Sciatic nerve (tissue), 2 donors: ENCODE measurements around the gene RNASE9. TPM values are rescaled to one million over a fixed set of nuclear protein-coding genes. Genes with fewer than 3 reads are reported as not detected.
"Not testable (repeated sequence)": the region's sequence is repeated elsewhere in the genome, so short reads cannot be mapped to it uniquely, and the experiment has no call there.

Source experiments
- ATAC-seq: fragments of 200-7000 bp; cut with Tn5 transposase; one replicate; pipeline ENCODE4 v1.9.1; 2020; ENCODE audit warnings: mild to moderate bottlenecking, moderate library complexity
- DNase-seq: peaks from one replicate; pipeline ENCODE4 v3.0.0-alpha.2; 2020; ENCODE audit warnings: low spot score
- intact Hi-C: fragments of 100-400 bp; cut with DNase I; formaldehyde crosslinking; loops from one replicate; pipeline ENCODE4 v1.14.2; 2022
- total RNA-seq: library from RNA; stranded (reverse); fragmentation: NEBNext Ultra II Directional; extraction: Animal tissue kit (Norgen Biotek cat#: 25700); gene quantifications from one replicate; pipeline ENCODE4 v1.2.1, GENCODE V29; 2021
- donor health status: DM: no; HTN: no; CAD: no.
- donor health status: DM: no; HTN: no; CAD: no.

RNASE9 gene
- total RNA-seq, 1 donor from 2014 or later, result not detected

DNA sequence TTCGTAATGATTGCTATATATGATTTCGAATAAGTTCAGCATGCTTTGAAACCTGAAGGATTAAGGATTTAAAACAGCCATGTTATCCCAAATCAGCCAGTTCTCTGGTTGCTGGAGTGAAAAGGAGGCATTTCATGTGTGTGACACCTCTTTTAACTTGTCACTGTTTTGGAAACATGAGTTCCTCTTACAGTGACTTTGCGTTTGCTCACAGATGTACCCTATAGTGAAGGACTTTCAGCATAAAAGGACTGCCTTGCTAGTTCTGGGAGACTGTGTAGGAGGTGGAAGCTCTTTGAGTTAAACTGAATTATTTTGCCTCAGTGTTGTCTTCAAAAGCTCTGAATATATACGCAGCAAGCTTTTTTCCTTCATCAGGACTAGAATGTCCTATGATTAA is 19.4 kb upstream of the RNASE9 start:
- DNase-seq, result no peak
- no peak for ATAC-seq
- intact Hi-C loops, result no loop called here

DNA sequence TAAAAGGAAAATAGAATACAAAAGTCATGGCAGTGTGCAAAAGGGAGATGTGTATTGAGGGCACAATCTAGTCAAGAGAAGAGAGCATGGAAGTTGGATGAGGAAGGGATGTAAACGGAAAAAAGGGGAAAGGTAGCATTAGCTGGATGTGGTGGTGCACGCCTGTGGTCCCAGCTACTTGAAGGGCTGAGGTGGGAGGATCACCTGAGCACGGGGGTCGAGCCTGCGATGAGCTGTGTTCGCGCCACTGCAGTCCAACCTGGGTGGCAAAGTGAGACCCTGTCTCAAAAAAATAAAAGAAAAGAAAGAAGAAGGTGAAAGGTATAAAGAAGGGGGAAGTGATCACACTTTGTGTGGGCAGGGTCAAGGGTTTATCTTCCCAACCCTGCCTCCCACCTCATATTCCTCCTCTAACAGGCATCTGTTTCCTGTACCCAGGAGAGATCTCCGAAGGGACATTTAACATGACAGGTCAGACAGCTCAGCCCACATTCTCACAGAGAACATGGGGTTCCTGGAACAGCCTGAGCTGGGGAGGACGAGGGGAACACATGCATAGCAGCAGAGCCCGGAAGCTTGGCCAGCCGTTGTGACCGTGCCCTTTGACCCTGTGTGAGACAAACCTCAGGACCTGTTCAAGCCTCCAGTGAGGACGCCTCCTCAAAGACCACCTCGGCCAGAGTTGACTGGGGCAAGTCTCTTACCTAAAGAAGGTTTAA is 18.1 kb upstream of the RNASE9 start:
- intact Hi-C loops, result no loop called here
- DNase-seq (no peak), ATAC-seq (no peak)

DNA sequence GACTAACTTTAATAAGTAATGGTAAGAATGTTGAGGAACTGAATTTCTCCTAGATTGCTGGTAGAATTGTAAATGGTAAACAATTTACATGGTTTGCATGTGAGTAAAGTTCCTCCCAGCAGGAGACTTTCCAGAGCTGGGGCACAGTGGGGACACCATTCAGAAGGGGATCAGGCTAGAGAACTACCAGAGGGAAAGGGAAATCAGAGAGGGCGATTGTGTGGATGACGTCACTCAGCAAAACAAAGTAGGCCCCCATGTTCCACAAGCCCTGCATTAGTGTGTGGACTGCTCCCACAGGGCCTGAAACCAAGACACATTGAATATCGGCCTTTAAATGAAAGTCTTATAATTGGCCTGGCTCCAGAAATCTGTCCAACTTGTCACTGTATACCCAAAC is 17.5 kb upstream of the RNASE9 start:
- intact Hi-C loops, result no loop called here
- DNase-seq (no peak), ATAC-seq (no peak)

DNA sequence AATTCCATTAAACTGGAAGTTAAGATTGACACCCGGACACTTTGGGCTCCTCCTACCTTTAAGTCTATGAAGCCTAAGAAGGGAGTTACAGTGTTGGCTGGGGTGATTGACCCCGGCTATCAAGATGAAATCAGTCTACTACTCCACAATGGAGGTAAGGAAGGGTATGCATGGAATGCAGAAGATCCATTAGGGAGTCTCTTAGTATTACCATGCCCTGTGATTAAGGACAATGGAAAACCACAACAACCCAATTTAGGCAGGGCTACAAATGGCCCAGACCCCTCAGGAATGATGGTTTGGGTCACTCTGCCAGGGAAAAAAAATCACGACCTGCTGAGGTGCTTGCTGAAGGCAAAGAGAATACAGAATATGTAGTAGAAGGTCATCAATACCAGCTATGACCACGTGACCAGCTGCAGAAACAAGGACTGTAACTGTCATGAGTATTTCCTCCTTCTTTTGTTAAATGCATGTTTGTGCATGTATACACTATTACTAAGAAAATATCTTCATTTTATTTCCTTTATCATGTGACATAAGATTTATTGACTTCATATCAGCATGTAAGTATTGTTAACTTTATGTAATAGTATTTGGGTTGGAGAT is 11.6 kb upstream of the RNASE9 start:
- intact Hi-C loops, ATAC-seq, DNase-seq: not testable (repeated sequence)

DNA sequence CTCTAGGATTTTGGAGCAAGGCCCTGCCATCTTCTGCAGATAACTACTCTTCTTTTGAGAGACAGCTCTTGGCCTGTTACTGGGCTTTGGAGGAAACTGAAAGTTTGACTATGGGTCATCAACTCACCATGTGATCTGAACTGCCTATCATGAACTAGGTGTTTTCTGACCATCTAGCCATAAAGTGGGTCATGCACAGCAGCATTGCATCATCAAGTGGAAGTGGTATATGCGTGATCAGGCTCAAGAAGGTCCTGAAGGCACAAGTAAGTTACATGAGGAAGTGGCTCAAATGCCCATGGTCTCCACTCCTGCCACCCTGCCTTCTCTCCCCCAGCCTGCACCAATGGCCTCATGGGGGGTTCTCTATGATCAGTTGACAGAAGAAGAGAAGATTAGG is 9.9 kb upstream of the RNASE9 start:
- intact Hi-C loops, DNase-seq, ATAC-seq: not testable (repeated sequence)

DNA sequence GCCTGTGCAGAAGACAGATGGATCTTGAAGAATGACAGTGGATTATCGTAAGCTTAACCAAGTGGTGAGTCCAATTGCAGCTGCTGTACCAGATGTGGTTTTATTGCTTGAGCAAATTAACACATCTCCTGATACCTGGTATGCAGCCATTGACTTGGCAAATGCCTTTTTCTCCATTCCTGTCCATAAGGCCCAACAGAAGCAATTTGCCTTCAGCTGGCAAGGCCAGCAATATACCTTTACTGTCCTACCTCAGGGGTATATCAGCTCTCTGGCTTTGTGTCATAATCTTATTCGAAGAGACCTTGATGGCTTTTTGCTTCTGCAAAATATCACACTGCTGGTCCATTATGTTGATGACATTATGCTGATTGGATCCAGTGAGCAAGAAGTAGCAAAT is 9.0 kb upstream of the RNASE9 start:
- ATAC-seq, DNase-seq, intact Hi-C loops: not testable (repeated sequence)

DNA sequence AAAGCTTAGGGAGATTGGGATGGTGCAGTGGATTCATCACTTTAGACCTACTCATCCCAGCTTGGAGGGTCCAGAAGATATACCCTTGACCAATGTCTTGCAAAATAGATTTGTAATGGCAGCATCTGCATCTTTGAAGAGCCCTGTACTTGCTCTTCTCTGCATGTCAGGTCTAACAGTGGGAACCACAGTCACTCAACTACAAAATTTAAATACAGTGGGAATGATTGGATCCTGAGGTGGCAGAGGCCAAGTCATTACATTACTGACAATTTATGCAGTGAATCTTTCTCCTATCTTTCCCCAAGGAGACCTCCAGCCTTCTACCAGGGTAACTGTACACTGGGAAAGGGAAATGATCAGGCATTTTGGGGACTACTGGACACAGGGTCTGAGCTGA is 8.2 kb upstream of the RNASE9 start:
- intact Hi-C loops, result no loop called here
- DNase-seq, result no peak
- ATAC-seq, result no peak

DNA sequence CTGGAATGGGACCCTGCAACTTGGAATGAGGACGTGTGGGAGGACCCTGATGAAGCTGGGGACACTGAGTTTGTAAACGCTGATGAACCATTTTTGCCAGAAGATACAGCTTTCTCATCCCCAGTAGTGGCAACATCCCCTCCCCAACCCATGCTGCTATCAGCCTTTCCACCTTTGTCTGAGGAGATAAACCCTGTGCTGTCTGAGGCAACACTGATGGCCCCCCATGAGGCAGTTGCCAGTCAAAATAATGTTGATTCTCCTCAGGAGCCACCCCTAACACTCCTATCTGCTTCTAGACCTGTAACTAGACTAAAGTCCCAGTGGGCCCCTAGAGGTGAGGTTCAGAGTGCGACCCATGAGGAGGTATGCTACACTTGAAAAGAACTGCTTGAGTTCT is 7.5 kb upstream of the RNASE9 start:
- ATAC-seq, result no peak
- intact Hi-C loops, result no loop called here

DNA sequence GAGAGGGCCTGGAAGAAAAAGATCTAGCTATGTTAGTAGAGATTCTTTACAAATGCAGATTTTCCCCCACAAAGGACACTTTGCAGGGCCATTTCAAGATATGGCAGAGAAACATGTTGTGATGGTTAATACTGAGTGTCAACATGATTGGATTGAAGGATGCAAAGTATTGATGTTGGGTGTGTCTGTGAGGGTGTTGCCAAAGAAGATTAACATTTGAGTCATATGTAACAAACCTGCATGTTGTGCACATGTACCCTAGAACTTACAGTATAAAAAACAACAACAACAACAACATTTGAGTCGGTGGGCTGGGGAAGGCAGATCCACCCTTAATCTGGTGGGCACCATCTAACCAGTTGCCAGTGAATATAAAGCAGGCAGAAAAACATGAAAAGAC is 6.4 kb upstream of the RNASE9 start:
- ATAC-seq, DNase-seq, intact Hi-C loops: not testable (repeated sequence)

More for the DNA sequence above, 7.5 kb upstream of the RNASE9 start:
- no peak for DNase-seq

DNA sequence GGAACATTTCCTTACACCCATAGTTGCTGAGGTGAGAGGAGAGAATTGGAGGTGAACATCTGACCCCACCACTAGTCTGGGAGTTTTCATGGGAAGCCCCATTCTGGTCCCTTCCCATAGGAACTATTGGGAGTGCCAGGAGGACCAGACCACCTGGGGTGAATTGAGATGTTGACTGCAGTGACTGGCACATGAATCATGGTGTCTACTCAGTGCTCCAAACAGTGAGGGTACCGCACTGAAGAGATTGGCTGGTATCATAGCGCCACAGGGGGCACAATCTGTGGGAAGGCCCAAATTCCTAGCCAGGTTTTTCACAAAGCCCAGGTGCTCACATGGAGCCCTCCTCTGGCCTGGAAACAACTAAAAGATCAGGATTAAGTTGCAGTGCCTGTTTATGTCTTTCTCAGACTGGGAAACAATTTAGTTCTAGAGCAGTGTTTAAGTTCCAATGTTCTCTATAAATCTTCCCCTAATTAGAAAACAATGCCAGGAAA is 3.7 kb upstream of the RNASE9 start:
- ATAC-seq (no peak), DNase-seq (no peak)
- intact Hi-C loops, result no loop called here

DNA sequence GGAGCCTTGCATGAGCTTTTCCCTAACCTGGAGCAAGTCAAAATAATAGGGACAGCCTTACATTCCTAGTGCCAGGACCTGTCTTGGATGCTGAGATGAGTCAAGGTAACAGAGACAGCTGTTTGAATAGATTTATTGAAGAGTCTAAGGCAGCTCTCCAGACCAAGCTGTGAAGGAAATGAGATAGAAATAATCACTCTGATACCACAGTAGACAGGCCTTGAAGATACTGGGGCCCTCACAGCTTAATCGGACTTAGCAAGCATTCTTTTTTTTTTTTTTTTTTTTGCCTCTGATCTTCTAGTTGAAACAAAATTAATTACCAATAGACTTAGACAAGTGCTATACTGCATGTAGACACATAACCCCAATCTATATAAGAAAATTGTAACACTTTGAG is 3.1 kb upstream of the RNASE9 start:
- no peak for ATAC-seq
- intact Hi-C loops, result no loop called here
- DNase-seq, result no peak

DNA sequence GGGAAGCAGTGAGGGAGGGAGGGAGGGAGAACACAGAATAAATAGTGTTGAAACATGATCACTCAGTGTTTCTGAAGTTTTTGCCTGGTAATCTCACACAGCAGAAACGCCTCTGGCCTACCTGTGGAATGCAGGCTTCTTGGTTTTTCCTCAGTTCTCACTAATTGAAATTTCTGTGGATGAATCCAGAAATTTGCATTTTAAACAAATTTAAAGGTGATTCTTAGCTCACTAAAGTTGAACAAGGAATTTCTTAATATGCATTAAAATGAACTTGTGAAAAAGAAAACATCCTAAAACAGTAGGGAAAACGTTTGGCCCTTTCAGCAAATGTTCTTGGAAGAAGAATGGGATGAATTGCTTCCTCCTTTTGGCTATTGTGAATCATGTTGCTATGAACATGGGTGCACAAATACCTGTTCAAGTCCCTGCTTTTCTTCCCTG is 1.4 kb downstream of the RNASE9 start:
- intact Hi-C loops, result no loop called here
- ATAC-seq (no peak), DNase-seq (no peak)

DNA sequence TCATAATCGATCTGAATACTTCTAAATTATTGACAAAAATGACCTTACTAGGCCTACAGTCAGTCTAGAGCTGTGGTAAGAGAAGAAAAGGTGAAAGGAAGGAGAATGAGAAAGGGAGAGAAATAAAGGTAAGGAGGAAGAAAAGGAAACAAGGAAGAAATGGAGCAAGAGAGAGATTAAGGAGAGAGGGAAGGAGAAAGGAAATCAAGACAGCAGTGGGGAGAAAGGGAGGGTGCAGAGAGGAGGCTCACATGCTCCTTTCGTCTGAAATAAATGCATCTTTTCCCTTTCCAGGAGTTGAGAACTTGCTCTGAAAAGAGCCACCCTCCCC is 3.7 kb downstream of the RNASE9 start:
- DNase-seq, result no peak
- no peak for ATAC-seq
- intact Hi-C loops, result no loop called here

DNA sequence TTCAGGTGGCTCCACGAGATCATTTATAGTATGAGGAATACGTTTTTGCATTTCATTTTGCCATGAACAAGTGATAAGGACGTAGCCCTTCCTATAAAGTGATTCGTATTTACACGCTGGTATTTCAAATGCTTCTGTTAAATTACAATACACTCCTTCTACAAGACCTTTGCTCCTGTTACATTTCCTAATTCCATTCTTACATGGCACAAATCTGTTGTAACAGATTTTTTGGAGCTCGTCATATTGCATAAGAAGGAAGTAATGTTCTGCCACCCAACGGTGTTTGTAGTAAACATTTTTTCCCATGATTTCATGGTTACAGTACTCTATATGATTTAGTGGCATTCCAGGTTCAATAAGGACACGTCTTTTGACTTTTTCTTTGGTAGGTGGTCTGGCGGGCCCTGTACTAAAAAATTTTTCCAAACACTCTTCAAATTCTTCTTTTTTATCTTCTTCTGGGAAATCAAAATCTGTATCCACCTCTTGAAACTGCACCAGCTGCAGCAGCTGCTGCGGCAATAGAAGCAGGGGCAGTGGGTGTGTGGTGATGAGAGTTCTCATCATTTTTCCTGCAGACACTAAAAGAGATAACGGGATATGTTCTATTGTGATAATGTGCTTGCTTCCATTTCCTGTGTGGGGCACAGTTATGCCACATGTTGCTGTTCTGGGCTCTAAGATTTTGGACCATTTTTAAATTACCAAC is 4.2 kb downstream of the RNASE9 start:
- DNase-seq (no peak), ATAC-seq (no peak)
- intact Hi-C loops, result no loop called here

DNA sequence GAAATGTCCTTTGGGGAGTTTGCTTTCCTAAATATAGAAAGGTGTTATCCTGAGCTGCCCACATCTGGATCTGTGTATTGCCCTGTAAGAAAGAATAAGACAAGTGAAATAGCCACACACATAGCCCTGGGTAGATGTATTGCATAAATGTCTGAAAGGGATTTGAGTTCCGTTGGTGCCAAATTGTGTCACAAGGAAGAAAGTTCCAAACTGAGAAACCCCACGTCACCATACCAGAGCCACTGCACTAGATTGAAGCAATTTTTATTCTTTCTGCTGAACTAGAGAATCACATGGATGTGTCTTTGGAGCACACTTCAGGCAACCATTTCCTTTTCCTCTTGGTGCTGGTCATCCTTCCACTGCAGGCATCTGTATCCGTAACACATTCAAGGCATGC is 5.0 kb downstream of the RNASE9 start:
- ATAC-seq (no peak), DNase-seq (no peak)
- intact Hi-C loops, result no loop called here

DNA sequence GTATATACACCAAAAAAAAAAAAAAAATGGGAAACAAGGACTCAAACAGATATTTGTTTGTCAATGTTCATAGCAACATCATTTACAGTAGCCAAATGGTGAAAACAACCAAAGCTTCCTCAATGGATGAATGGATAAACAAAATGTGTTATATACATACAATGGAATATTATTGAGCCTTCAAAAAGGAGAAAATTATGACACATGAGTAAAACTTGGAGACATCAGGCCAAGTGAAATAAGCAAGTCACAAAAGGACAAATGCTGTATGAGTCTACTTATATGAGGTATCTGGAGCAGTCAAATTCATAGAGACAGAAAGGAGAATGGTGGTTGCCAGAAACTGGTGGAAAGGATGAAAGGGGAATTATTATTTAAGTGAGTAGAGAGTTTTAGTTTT is 7.8 kb downstream of the RNASE9 start:
- ATAC-seq (no peak), DNase-seq (no peak)
- intact Hi-C loops, result no loop called here

DNA sequence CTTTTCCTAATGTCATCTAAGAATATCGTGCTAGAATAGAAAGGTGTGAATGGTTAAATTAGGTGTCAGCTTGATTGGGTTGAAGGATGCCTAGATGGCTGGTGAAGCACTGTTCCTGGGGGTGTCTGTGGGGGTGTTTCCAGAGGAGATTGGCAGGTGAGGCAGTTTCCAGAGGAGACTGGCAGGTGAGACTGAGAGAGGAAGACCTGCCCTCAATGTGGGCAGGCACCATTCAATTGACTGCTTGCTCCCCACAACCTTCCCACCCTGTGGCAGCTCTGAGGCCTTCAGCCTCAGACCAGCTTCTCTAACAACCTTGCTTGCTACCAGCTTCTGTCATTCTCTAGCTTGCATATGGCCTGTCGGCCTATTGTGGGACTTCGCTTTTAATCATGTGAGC is 9.2 kb downstream of the RNASE9 start:
- intact Hi-C loops, result no loop called here
- ATAC-seq (no peak), DNase-seq (no peak)

DNA sequence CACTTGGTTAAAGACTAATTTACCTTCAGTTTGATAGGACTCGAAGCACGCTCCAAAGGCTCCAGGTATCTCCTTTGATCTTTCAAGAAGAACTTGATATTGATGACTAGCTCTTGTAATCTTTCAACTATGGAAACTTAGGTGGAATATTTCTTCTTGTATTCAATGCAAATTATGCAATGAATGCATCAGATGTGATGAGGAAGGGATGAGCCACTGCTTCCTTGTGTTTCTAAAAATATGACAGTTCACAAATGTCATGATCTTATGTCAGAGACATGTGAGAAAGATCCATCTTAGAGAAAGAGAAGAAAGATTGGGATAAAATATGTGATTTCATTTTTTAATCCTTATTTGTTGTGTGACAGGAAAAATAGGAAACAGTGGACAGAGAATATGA is 9.9 kb downstream of the RNASE9 start:
- DNase-seq (no peak), ATAC-seq (no peak)
- intact Hi-C loops, result no loop called here

DNA sequence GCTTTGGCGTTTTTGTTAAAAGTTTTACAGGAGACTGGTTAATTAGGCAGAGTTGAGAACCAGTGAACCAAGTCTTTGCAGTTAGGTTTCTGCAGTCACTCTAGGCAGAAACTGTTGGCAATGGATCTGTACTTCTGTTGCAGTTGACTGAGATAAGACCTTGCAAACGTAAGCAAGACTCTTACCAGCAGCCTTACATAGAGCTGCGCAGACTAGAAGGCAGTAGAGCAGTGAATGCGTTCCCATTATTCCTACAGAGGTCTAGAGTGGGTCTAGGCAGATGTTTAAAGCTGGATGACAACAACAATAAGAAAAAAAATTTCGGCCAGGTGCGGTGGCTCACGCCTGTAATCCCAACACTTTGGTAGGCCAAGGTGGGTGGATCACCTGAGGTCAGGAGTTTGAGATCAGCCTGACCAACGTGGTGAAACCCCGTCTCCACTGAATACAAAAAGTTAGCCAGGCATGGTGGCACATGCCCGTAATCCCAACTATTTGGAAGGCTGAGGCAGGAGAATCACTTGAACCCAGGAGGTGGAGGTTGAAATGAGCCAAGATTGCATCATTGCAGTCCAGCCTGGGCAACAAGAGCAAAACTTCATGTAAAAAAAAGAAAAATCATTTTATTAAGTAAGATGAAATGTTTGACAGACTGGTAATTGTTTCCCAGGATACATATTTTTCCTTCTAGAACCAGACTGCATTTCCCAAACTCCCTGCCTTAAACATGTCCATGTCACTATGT is 12.3 kb downstream of the RNASE9 start:
- ATAC-seq (no peak), DNase-seq (no peak)
- intact Hi-C loops, result no loop called here

DNA sequence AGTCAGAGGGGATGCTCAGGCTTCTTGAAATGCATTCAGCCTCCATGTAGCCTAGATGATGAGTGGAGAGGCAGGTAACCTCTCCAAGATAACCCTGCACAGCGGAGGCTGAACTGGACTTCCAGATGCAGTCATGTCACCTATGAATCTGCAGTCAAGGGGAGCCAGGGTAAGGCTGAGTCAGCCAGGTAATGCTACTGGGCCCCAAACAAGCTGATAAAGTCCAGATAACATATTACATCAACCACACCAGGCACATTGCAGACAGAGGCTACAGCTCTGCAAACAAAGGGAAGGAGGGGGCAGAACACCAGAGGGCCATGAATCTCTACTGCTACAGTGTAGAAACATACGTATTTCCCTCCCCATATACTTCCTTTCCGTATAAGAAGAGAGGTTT is 14.0 kb downstream of the RNASE9 start:
- intact Hi-C loops, result no loop called here
- DNase-seq, result no peak
- no peak for ATAC-seq
